ENCODE measurements around the gene ARID3C.
A peak's percentile ranks its signal among the peaks of the same experiment; 100 is the strongest.

The ARID3C gene

DNA sequence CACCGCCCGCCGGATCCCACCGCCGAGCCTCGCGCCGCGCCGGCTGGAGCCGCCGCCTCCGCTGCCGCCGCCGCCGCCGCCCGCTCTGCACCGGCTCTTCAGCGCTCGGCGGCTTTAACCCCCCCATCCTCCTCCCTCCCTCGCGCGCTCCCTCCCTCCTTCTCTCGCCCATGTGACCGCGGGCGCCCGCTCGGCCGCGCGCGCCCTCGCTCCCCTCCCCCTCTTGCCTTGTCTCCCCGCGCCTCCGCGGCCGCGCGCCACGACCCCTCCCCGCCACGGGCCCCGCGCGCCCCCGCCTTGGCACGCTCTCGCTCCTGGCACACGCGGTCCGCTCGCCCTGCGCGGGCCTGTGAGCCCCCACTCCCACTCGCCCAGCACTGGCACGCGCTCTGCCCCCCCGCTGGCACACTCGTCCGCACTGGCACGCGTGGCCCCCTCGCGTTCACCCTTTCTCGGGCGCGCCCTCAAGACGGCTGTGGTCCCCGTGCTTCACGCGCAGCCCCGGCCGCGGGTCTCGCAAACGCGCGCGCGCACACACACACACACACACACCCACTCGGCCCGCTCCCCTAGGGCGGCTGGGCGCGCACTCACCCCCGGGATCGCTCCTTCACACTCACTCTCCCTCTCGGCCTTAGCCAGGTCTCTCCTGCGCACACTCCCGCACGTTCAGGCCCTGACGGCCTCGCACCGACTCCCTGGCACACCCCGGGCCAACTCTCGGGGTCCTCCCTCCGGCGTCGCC lies 39.1 kb downstream of the ARID3C start, which contains the start of gene CNTFR:
Gene CNTFR, minus strand, starts transcription at position 89 of the 745 bp plus-strand sequence. CDS start 20,743 bp downstream, outside the sequence.
- ATAC-seq = no peak
- TF ChIP-seq ZNF565 (CRISPR knock-in tag; conservative IDR thresholded peaks at IDR 0.05; ENCODE audit: low read depth) (0 out of 2 replicates have a peak, but pooled peaks have one; percentile 21), ZNF8 (CRISPR knock-in tag; IDR thresholded peaks at IDR 0.05) (no peak)

GRCh38 chr9:34588671-34589635 lies 39.9 kb downstream of the ARID3C start:
- TF ChIP-seq CREB5 (CRISPR knock-in tag; IDR thresholded peaks at IDR 0.05; ENCODE audit: low read depth) (no peak), ZNF8 (CRISPR knock-in tag; IDR thresholded peaks at IDR 0.05) (no peak), POU6F1 (CRISPR knock-in tag; IDR thresholded peaks at IDR 0.05; ENCODE audit: borderline replicate concordance, low read depth) (no peak), ESRRG (CRISPR knock-in tag; IDR thresholded peaks at IDR 0.05) (no peak), PATZ1 (CRISPR knock-in tag; IDR thresholded peaks at IDR 0.05; ENCODE audit: borderline replicate concordance) (no peak), ISL1 (CRISPR knock-in tag; IDR thresholded peaks at IDR 0.05) (no peak), SNAI2 (CRISPR knock-in tag; IDR thresholded peaks at IDR 0.05) (no peak), TSHZ2 (CRISPR knock-in tag; IDR thresholded peaks at IDR 0.05) (no peak), ZFP3 (CRISPR knock-in tag; IDR thresholded peaks at IDR 0.05) (no peak), ZC3H10 (CRISPR knock-in tag; IDR thresholded peaks at IDR 0.05) (no peak), TCF4 (CRISPR knock-in tag; IDR thresholded peaks at IDR 0.05; ENCODE audit: borderline replicate concordance) (no peak), GLIS3 (CRISPR knock-in tag; IDR thresholded peaks at IDR 0.05) (no peak), RARB (CRISPR knock-in tag; IDR thresholded peaks at IDR 0.05) (no peak), ZFP30 (CRISPR knock-in tag; IDR thresholded peaks at IDR 0.05) (no peak), PPARA (CRISPR knock-in tag; IDR thresholded peaks at IDR 0.05; ENCODE audit: borderline replicate concordance) (no peak), ARNTL (CRISPR knock-in tag; IDR thresholded peaks at IDR 0.05; ENCODE audit: borderline replicate concordance, low read depth) (no peak)
- ATAC-seq = no peak

DNA sequence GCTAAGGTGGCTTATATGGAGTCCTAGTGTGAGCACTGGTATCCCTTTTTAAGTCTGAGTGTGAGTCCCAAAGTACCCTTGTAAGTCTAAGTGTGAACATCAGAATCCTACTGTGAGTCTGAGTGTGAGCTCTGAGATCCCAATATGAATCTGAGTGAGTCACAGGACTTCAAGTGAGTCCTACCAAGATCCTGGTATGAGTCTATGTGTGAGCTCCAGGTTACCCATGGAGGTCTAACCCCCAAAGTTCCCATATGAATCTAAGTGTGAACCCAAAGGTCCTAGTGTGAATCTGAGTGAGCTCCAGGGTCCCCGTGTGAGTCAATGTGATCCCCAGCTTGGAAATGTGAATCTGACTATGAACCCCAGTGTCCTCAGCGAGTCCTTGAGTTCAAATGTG lies 41.6 kb downstream of the ARID3C start:
- TF ChIP-seq ZFP3 (CRISPR knock-in tag; IDR thresholded peaks at IDR 0.05) (no peak), ESRRG (CRISPR knock-in tag; IDR thresholded peaks at IDR 0.05) (no peak), TOX (CRISPR knock-in tag; IDR thresholded peaks at IDR 0.05; ENCODE audit: borderline replicate concordance) (no peak), CREB5 (CRISPR knock-in tag; IDR thresholded peaks at IDR 0.05; ENCODE audit: low read depth) (no peak), POU6F1 (CRISPR knock-in tag; IDR thresholded peaks at IDR 0.05; ENCODE audit: borderline replicate concordance, low read depth) (no peak)
- TF ChIP-seq, protein P1, sequence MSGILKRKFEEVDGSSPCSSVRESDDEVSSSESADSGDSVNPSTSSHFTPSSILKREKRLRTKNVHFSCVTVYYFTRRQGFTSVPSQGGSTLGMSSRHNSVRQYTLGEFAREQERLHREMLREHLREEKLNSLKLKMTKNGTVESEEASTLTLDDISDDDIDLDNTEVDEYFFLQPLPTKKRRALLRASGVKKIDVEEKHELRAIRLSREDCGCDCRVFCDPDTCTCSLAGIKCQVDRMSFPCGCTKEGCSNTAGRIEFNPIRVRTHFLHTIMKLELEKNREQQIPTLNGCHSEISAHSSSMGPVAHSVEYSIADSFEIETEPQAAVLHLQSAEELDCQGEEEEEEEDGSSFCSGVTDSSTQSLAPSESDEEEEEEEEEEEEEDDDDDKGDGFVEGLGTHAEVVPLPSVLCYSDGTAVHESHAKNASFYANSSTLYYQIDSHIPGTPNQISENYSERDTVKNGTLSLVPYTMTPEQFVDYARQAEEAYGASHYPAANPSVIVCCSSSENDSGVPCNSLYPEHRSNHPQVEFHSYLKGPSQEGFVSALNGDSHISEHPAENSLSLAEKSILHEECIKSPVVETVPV (CRISPR knock-in tag; IDR thresholded peaks at IDR 0.05) = no peak
- ATAC-seq = no peak

Data from SK-N-SH treated with all-trans-retinoic acid at 6 μM for 48 hours (cell line).